ENCODE results near the gene BMP3. TPM values are rescaled to one million over a fixed set of nuclear protein-coding genes. Genes with fewer than 3 reads are reported as not detected.
A peak's percentile ranks its signal among the peaks of the same experiment; 100 is the strongest.

Gene BMP3
- total and polyA plus RNA-seq, 4 donors: 0.47 TPM; not detected in 3

DNA sequence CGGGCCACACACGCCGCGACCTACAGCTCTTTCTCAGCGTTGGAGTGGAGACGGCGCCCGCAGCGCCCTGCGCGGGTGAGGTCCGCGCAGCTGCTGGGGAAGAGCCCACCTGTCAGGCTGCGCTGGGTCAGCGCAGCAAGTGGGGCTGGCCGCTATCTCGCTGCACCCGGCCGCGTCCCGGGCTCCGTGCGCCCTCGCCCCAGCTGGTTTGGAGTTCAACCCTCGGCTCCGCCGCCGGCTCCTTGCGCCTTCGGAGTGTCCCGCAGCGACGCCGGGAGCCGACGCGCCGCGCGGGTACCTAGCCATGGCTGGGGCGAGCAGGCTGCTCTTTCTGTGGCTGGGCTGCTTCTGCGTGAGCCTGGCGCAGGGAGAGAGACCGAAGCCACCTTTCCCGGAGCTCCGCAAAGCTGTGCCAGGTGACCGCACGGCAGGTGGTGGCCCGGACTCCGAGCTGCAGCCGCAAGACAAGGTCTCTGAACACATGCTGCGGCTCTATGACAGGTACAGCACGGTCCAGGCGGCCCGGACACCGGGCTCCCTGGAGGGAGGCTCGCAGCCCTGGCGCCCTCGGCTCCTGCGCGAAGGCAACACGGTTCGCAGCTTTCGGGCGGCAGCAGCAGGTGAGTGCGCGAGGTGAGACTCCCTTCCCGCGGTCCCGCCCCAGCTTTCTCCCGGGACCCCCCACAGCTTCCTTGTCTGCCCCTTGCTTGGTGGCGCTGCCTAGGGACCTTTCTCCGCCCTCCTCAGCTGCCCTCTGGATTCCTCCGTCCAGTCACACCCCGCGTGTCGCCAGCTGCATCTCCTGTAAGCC is 678 bp downstream of the BMP3 start:
- H3K9me3 ChIP-seq (ENCODE audit: control insufficient read depth in 4 of 4, low read length in 3 of 4): no peaks in the 10 kb centered on the region
- H3K9ac ChIP-seq (ENCODE audit: low read depth in 1 of 2, low read length in 2 of 2): no peak overlapping the region
- TF ChIP-seq ZBTB33 (IDR thresholded peaks at IDR 0.05): no peak
- no peak for TF ChIP-seq GABPA (IDR thresholded peaks at IDR 0.05 in 1 of 2, conservative IDR thresholded peaks at IDR 0.05 in 1 of 2)
- TF ChIP-seq NR2F2 (IDR thresholded peaks at IDR 0.05): no peak
- no peak for TF ChIP-seq RAD21 (IDR thresholded peaks at IDR 0.05)
- TF ChIP-seq HNF4G (IDR thresholded peaks at IDR 0.05): no peak
- 2% methylated on average over 77 of the region's 77 CpGs for WGBS
- no peaks in the 10 kb centered on the region for H3K36me3 ChIP-seq (ENCODE audit: control insufficient read depth in 4 of 4, insufficient read depth in 3 of 4, low read depth in 1 of 4, low read length in 3 of 4)
- H3K4me3 ChIP-seq (ENCODE audit: low read depth in 1 of 3, low read length in 3 of 3): peak overlapping the region in 1 of 3 donors; percentile 38
- DNase-seq (ENCODE audit: low spot score): no peak
- H3K27ac ChIP-seq (ENCODE audit: low read depth in 1 of 2, low read length in 2 of 2): no peak overlapping the region
- peaks cover 0 to 15% (median 12%) of the 10 kb centered on the region in 4 donors for H3K27me3 ChIP-seq (ENCODE audit: control insufficient read depth in 4 of 4, insufficient read depth in 4 of 4, low read length in 3 of 4)
- peaks cover 2 to 19% (median 15%) of the 10 kb centered on the region in 4 donors for H3K4me1 ChIP-seq (ENCODE audit: control insufficient read depth in 4 of 4, insufficient read depth in 4 of 4, low read length in 3 of 4)

DNA sequence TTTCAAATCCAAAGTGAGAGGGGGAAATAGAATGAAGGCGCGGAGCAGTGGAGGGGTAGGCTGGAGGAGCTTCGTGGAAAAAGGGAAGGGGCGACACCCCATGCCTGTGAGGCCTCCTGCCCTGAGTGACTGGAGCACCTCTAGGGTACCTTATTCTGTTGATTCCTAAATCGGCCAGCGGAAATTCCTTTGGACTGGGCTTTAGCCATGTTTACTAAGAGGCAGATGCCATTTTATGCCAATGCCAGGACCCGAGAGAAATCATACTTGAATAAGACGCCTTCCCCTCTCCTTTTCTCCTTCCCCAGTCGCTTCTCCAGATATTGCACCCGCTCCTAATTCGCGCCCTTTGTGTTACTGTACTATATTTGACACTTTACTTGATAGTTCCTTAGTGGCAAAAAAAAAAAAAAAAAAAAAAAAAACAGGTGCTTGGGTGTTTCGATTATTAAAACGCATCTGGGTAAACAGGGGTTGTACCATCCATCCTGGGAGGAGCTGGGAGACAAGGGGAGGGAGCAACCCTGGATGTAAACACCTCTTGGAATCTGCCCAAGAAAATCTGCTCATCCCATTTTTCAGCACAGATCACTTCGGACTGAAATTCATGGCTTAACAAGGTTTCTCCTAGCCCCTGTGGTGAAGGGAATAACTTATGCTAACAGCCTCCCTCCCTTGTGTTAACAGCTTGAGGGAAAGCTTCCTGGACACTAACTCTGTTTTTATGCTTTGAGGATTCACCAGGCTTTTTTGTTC is 1.5 kb downstream of the BMP3 start:
- H3K9ac ChIP-seq (ENCODE audit: low read depth in 1 of 2, low read length in 2 of 2): no peak overlapping the region

More for the DNA sequence above, 1.5 kb downstream of the BMP3 start:
- Histone ChIP-seq H3K36me3 (ENCODE audit: control insufficient read depth in 4 of 4, insufficient read depth in 3 of 4, low read depth in 1 of 4, low read length in 3 of 4) (no peaks in the 10 kb centered on the region), H3K27me3 (ENCODE audit: control insufficient read depth in 4 of 4, insufficient read depth in 4 of 4, low read length in 3 of 4) (peaks cover 0 to 15% (median 12%) of the 10 kb centered on the region in 4 donors), H3K4me3 (ENCODE audit: low read depth in 1 of 3, low read length in 3 of 3) (no peak overlapping the region), H3K4me1 (ENCODE audit: control insufficient read depth in 4 of 4, insufficient read depth in 4 of 4, low read length in 3 of 4) (peaks cover 2 to 19% (median 15%) of the 10 kb centered on the region in 4 donors), H3K27ac (ENCODE audit: low read depth in 1 of 2, low read length in 2 of 2) (no peak overlapping the region), H3K9me3 (ENCODE audit: control insufficient read depth in 4 of 4, low read length in 3 of 4) (no peaks in the 10 kb centered on the region)
- WGBS: 8% methylated on average over 15 of the region's 15 CpGs
- no peak for DNase-seq (ENCODE audit: low spot score)
- TF ChIP-seq EGR1 (IDR thresholded peaks at IDR 0.05; ENCODE audit: low read depth in 2 of 2) (no peak), ZBTB33 (IDR thresholded peaks at IDR 0.05) (no peak), HNF4G (IDR thresholded peaks at IDR 0.05) (no peak), CTCF (IDR thresholded peaks at IDR 0.05; ENCODE audit: low read depth, low read length, missing input control) (no peak), REST (IDR thresholded peaks at IDR 0.05) (no peak), RXRA (IDR thresholded peaks at IDR 0.05) (no peak), HNF4A (conservative IDR thresholded peaks at IDR 0.05) (no peak)
